Karpas-422 (cell line): ENCODE data around the gene RABGAP1L. TPM values are rescaled to one million over a fixed set of nuclear protein-coding genes. Genes with fewer than 3 reads are reported as not detected.
"Not testable (repeated sequence)": the region's sequence is repeated elsewhere in the genome, so short reads cannot be mapped to it uniquely, and the experiment has no call there.

Experiments used
- DNase-seq: peaks from one replicate; pipeline ENCODE4 v3.0.0-alpha.2; 2015
- H2AFZ ChIP-seq: fragments of 200-600 bp; sonication (generic); 2 replicates; pipeline ENCODE4 v1.6.1; 2014; ENCODE audit warnings: antibody characterized with exemption, low read length, mixed read lengths
- H3K27ac ChIP-seq: fragments of 200-600 bp; sonication (generic); 2 replicates; pipeline ENCODE4 v1.5.1; 2014; ENCODE audit warnings: mild to moderate bottlenecking, low read length, moderate library complexity
- H3K27me3 ChIP-seq: fragments of 200-600 bp; sonication (generic); 2 replicates; pipeline ENCODE4 v1.6.1; 2014; ENCODE audit warnings: low read length, mixed read lengths
- H3K36me3 ChIP-seq: fragments of 200-600 bp; sonication (generic); 2 replicates; pipeline ENCODE4 v1.6.1; 2014; ENCODE audit warnings: low read length, mixed read lengths; ENCODE audit not compliant: insufficient read depth
- H3K4me1 ChIP-seq: fragments of 200-600 bp; sonication (generic); 2 replicates; pipeline ENCODE4 v1.6.1; 2014; ENCODE audit warnings: mild to moderate bottlenecking, low read length, mixed read lengths
- H3K4me2 ChIP-seq: fragments of 200-600 bp; sonication (generic); 2 replicates; pipeline ENCODE4 v1.6.1; 2014; ENCODE audit warnings: low read length, low read depth, mild to moderate bottlenecking; ENCODE audit not compliant: poor library complexity, severe bottlenecking
- H3K4me3 ChIP-seq: fragments of 200-600 bp; sonication (generic); 2 replicates; pipeline ENCODE4 v1.5.1; 2014; ENCODE audit warnings: mild to moderate bottlenecking, antibody characterized with exemption, low read length, mixed read lengths
- H3K79me2 ChIP-seq: fragments of 200-600 bp; sonication (generic); 2 replicates; pipeline ENCODE4 v1.6.1; 2014; ENCODE audit warnings: mild to moderate bottlenecking, low read length, mixed read lengths
- H3K9ac ChIP-seq: fragments of 200-600 bp; sonication (generic); 2 replicates; pipeline ENCODE4 v1.6.0; 2014; ENCODE audit warnings: low read length
- H3K9me2 ChIP-seq: fragments of 200-600 bp; sonication (generic), shearing (Covaris generic); replicated peaks from 2 replicates; pipeline ENCODE4 v1.6.0; 2014; ENCODE audit warnings: mild to moderate bottlenecking, low read length, moderate library complexity; ENCODE audit not compliant: insufficient read depth
- H3K9me3 ChIP-seq: fragments of 300-700, 200-600 bp; sonication (generic); 2 replicates; pipeline ENCODE4 v1.6.1; 2014; ENCODE audit warnings: low read length, mixed read lengths
- H4K20me1 ChIP-seq: fragments of 200-600 bp; sonication (generic); 2 replicates; pipeline ENCODE4 v1.6.1; 2014; ENCODE audit warnings: mild to moderate bottlenecking, antibody characterized with exemption, low read length, low read depth; ENCODE audit not compliant: insufficient read depth
- total RNA-seq: library from RNA; depleted of rRNA; stranded (reverse); fragments of >200 nt; shearing (Covaris generic); gene quantifications from 2 replicates; pipeline ENCODE4 v1.2.3, GENCODE V29; 2014; ENCODE audit warnings: low replicate concordance

RABGAP1L gene
- total RNA-seq, 1 experiment from 2014 or later: 28.9 TPM

GRCh38 chr1:174640783-174641182 is 481.5 kb downstream of the RABGAP1L start:
- H3K79me2 ChIP-seq: no peaks in the 10 kb centered on the region
- H3K27ac ChIP-seq: no peak overlapping the region
- no peak overlapping the region for H2AFZ ChIP-seq
- H3K4me2 ChIP-seq: no peak overlapping the region
- H3K4me3 ChIP-seq: no peak overlapping the region
- H4K20me1 ChIP-seq: no peaks in the 10 kb centered on the region
- H3K27me3 ChIP-seq: no peaks in the 10 kb centered on the region
- no peaks in the 10 kb centered on the region for H3K9me2 ChIP-seq
- H3K9me3 ChIP-seq: no peaks in the 10 kb centered on the region
- no peak for DNase-seq
- no peaks in the 10 kb centered on the region for H3K36me3 ChIP-seq
- H3K4me1 ChIP-seq: no peaks in the 10 kb centered on the region
- H3K9ac ChIP-seq: no peak overlapping the region

GRCh38 chr1:174642393-174642792 is 483.1 kb downstream of the RABGAP1L start:
- Histone ChIP-seq H3K9me2 (no peaks in the 10 kb centered on the region), H3K27ac (no peak overlapping the region), H3K4me2 (no peak overlapping the region), H3K9ac (no peak overlapping the region), H3K4me3 (no peak overlapping the region), H3K9me3 (no peaks in the 10 kb centered on the region), H3K79me2 (no peaks in the 10 kb centered on the region), H3K4me1 (no peaks in the 10 kb centered on the region), H4K20me1 (no peaks in the 10 kb centered on the region), H3K36me3 (no peaks in the 10 kb centered on the region), H2AFZ (no peak overlapping the region), H3K27me3 (no peaks in the 10 kb centered on the region)
- DNase-seq: no peak

- Histone ChIP-seq H3K9ac (no peak overlapping the region), H3K79me2 (no peaks in the 10 kb centered on the region), H3K27ac (no peak overlapping the region), H3K9me3 (no peaks in the 10 kb centered on the region), H3K27me3 (no peaks in the 10 kb centered on the region), H3K4me3 (no peak overlapping the region), H3K36me3 (no peaks in the 10 kb centered on the region), H2AFZ (no peak overlapping the region), H3K9me2 (no peaks in the 10 kb centered on the region), H3K4me1 (no peaks in the 10 kb centered on the region), H4K20me1 (no peaks in the 10 kb centered on the region), H3K4me2 (no peak overlapping the region)
- no peak for DNase-seq
Measured at GRCh38 chr1:174643206-174643605, 483.9 kb downstream of the RABGAP1L start.

GRCh38 chr1:174649572-174649971 is 490.3 kb downstream of the RABGAP1L start:
- H3K36me3 ChIP-seq, H3K4me1 ChIP-seq, H3K9me2 ChIP-seq, H3K79me2 ChIP-seq, H2AFZ ChIP-seq, H3K4me3 ChIP-seq, DNase-seq, H3K9ac ChIP-seq, H4K20me1 ChIP-seq, H3K9me3 ChIP-seq, H3K27ac ChIP-seq, H3K27me3 ChIP-seq, H3K4me2 ChIP-seq: not testable (repeated sequence)

GRCh38 chr1:174652569-174653280 is 493.4 kb downstream of the RABGAP1L start:
- H2AFZ ChIP-seq: no peak overlapping the region
- H3K9me2 ChIP-seq: no peaks in the 10 kb centered on the region
- no peaks in the 10 kb centered on the region for H3K79me2 ChIP-seq
- H3K27ac ChIP-seq: no peak overlapping the region
- no peaks in the 10 kb centered on the region for H4K20me1 ChIP-seq
- H3K9me3 ChIP-seq: no peaks in the 10 kb centered on the region
- H3K4me3 ChIP-seq: no peak overlapping the region
- no peaks in the 10 kb centered on the region for H3K4me1 ChIP-seq
- no peak for DNase-seq
- no peak overlapping the region for H3K9ac ChIP-seq
- H3K27me3 ChIP-seq: no peaks in the 10 kb centered on the region
- no peak overlapping the region for H3K4me2 ChIP-seq
- no peaks in the 10 kb centered on the region for H3K36me3 ChIP-seq

- Histone ChIP-seq H3K9ac (no peak overlapping the region), H3K27ac (no peak overlapping the region), H3K4me3 (no peak overlapping the region), H4K20me1 (no peaks in the 10 kb centered on the region), H3K4me1 (no peaks in the 10 kb centered on the region), H3K27me3 (no peaks in the 10 kb centered on the region), H2AFZ (no peak overlapping the region), H3K9me3 (no peaks in the 10 kb centered on the region), H3K79me2 (no peaks in the 10 kb centered on the region), H3K36me3 (no peaks in the 10 kb centered on the region), H3K9me2 (no peaks in the 10 kb centered on the region), H3K4me2 (no peak overlapping the region)
- no peak for DNase-seq
Measured at GRCh38 chr1:174654560-174654959, 495.2 kb downstream of the RABGAP1L start.

- Histone ChIP-seq H2AFZ (no peak overlapping the region), H3K4me3 (no peak overlapping the region), H3K27me3 (no peaks in the 10 kb centered on the region), H3K9ac (no peak overlapping the region), H3K4me1 (no peaks in the 10 kb centered on the region), H3K36me3 (no peaks in the 10 kb centered on the region), H3K9me3 (no peaks in the 10 kb centered on the region), H3K4me2 (no peak overlapping the region), H3K9me2 (no peaks in the 10 kb centered on the region), H3K27ac (no peak overlapping the region), H3K79me2 (no peaks in the 10 kb centered on the region), H4K20me1 (no peaks in the 10 kb centered on the region)
- DNase-seq: no peak
Measured at GRCh38 chr1:174656409-174657059, 497.2 kb downstream of the RABGAP1L start.

- H3K36me3 ChIP-seq: no peaks in the 10 kb centered on the region
- no peak overlapping the region for H2AFZ ChIP-seq
- H3K9me2 ChIP-seq: no peaks in the 10 kb centered on the region
- H3K4me1 ChIP-seq: no peaks in the 10 kb centered on the region
- no peaks in the 10 kb centered on the region for H4K20me1 ChIP-seq
- H3K9ac ChIP-seq: no peak overlapping the region
- H3K4me2 ChIP-seq: no peak overlapping the region
- DNase-seq: no peak
- H3K9me3 ChIP-seq: no peaks in the 10 kb centered on the region
- H3K27me3 ChIP-seq: no peaks in the 10 kb centered on the region
- no peak overlapping the region for H3K27ac ChIP-seq
- no peak overlapping the region for H3K4me3 ChIP-seq
- H3K79me2 ChIP-seq: no peaks in the 10 kb centered on the region
Measured at GRCh38 chr1:174657411-174657810, 498.1 kb downstream of the RABGAP1L start.
